KOPT-K1 (cell line): ENCODE data around the gene RALGPS1.
A peak's percentile ranks its signal among the peaks of the same experiment; 100 is the strongest.
"Not testable (repeated sequence)": the region's sequence is repeated elsewhere in the genome, so short reads cannot be mapped to it uniquely, and the experiment has no call there.

Experiments used
- H3K27ac ChIP-seq: fragments of 200-600 bp; sonication (generic); 2 replicates; pipeline ENCODE4 v1.5.1; 2016; ENCODE audit warnings: antibody characterized with exemption, mild to moderate bottlenecking, low read depth, low read length; ENCODE audit not compliant: poor library complexity, severe bottlenecking
- H3K36me3 ChIP-seq: fragments of 200-600 bp; sonication (generic); 2 replicates; pipeline ENCODE4 v1.5.1; 2017; ENCODE audit warnings: antibody characterized with exemption, mild to moderate bottlenecking, low read length, moderate library complexity; ENCODE audit not compliant: insufficient read depth
- H3K9me3 ChIP-seq: fragments of 200-600 bp; sonication (generic); 2 replicates; pipeline ENCODE4 v1.5.1; 2017; ENCODE audit warnings: antibody characterized with exemption, low read length, mild to moderate bottlenecking; ENCODE audit not compliant: insufficient read depth, poor library complexity, severe bottlenecking

RALGPS1 gene

GRCh38 chr9:127140842-127141675, 226.5 kb downstream of the RALGPS1 start:
- no peaks in the 10 kb centered on the region for H3K9me3 ChIP-seq
- H3K27ac ChIP-seq = no peak overlapping the region
- H3K36me3 ChIP-seq = no peaks in the 10 kb centered on the region

- Histone ChIP-seq H3K9me3 (no peaks in the 10 kb centered on the region), H3K36me3 (no peaks in the 10 kb centered on the region), H3K27ac (no peak overlapping the region)
These were observed 227.7 kb downstream of the RALGPS1 start for GRCh38 chr9:127142291-127142690.

GRCh38 chr9:127142931-127143464, 228.4 kb downstream of the RALGPS1 start:
- Histone ChIP-seq H3K36me3 (no peaks in the 10 kb centered on the region), H3K9me3 (no peaks in the 10 kb centered on the region), H3K27ac (no peak overlapping the region)

GRCh38 chr9:127143920-127144465, 229.4 kb downstream of the RALGPS1 start:
- Histone ChIP-seq H3K36me3 (no peaks in the 10 kb centered on the region), H3K9me3 (no peaks in the 10 kb centered on the region), H3K27ac (no peak overlapping the region)

- Histone ChIP-seq H3K9me3 (no peaks in the 10 kb centered on the region), H3K36me3 (no peaks in the 10 kb centered on the region), H3K27ac (no peak overlapping the region)
These were observed 230.3 kb downstream of the RALGPS1 start for GRCh38 chr9:127144670-127145445.

GRCh38 chr9:127146841-127147240, 232.3 kb downstream of the RALGPS1 start:
- not testable (repeated sequence) for H3K9me3 ChIP-seq, H3K27ac ChIP-seq, H3K36me3 ChIP-seq

GRCh38 chr9:127147251-127147650, 232.7 kb downstream of the RALGPS1 start:
- Histone ChIP-seq H3K36me3 (no peaks in the 10 kb centered on the region), H3K9me3 (no peaks in the 10 kb centered on the region), H3K27ac (no peak overlapping the region)

- H3K36me3 ChIP-seq = no peaks in the 10 kb centered on the region
- H3K27ac ChIP-seq = no peak overlapping the region
- H3K9me3 ChIP-seq = no peaks in the 10 kb centered on the region
These were observed 233.4 kb downstream of the RALGPS1 start for GRCh38 chr9:127148014-127148413.

GRCh38 chr9:127149010-127149409, 234.4 kb downstream of the RALGPS1 start:
- H3K27ac ChIP-seq = no peak overlapping the region
- no peaks in the 10 kb centered on the region for H3K36me3 ChIP-seq
- no peaks in the 10 kb centered on the region for H3K9me3 ChIP-seq

GRCh38 chr9:127149463-127150390, 235.1 kb downstream of the RALGPS1 start:
- H3K27ac ChIP-seq = no peak overlapping the region
- no peaks in the 10 kb centered on the region for H3K9me3 ChIP-seq
- no peaks in the 10 kb centered on the region for H3K36me3 ChIP-seq

- Histone ChIP-seq H3K9me3 (no peaks in the 10 kb centered on the region), H3K27ac (peak overlapping the region; percentile 53), H3K36me3 (no peaks in the 10 kb centered on the region)
These were observed 238.9 kb downstream of the RALGPS1 start for GRCh38 chr9:127153501-127153900.

GRCh38 chr9:127154003-127154389, 239.4 kb downstream of the RALGPS1 start:
- Histone ChIP-seq H3K36me3 (no peaks in the 10 kb centered on the region), H3K9me3 (no peaks in the 10 kb centered on the region), H3K27ac (peak overlapping the region; percentile 53)

GRCh38 chr9:127154390-127155191, 240.0 kb downstream of the RALGPS1 start:
- Histone ChIP-seq H3K9me3 (no peaks in the 10 kb centered on the region), H3K27ac (peak overlapping the region; percentile 53), H3K36me3 (no peaks in the 10 kb centered on the region)
